ENCODE data around the gene PTPN6. TPM values are rescaled to one million over a fixed set of nuclear protein-coding genes. Genes with fewer than 3 reads are reported as not detected.
A peak's percentile ranks its signal among the peaks of the same experiment; 100 is the strongest.

The PTPN6 gene
- total and polyA plus RNA-seq, 9 of the 15 experiments (the other 6 are each of a cell fraction or from before 2014, with no cell fraction given), result 1.5 to 5.1 (median 3.9) TPM

DNA sequence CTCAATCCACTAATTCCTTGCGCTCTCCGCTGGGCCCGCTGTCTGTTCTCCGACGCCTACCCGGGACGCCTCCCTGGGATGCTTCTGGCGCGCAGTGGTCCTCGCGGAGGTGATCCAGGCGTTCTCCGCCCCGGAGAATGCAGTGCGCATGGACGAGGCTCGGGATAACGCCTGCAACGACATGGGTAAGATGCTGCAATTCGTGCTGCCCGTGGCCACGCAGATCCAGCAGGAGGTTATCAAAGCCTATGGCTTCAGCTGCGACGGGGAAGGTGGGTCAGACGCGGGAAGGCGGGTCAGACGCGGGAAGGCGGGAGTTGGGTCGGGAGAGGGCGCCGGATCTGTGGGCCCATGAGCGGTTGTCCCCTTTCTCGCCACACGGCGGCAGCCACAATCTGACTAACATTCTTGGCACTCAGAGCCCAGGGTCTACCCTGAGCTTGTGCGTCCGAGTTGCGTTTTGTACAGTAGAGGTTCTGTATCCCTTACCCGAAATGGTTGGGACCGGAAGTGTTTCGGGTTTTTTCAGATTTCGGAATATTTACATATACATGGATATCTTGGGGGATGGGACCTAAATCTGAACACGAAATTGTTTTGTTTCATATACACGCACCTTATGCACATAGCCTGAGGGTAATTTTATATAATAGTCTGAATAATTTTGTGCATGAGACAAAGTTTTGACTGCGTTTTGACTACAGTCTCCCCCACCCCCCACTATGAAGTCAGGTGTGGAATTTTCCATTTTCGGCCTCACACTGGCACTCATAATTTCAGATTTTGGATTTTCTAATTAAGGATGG is 6.6 kb upstream of the PTPN6 start (continued):
- TF ChIP-seq MTA3 (IDR thresholded peaks at IDR 0.05; ENCODE audit: borderline replicate concordance) (peak; percentile 58; the same call in 1 of the 2 replicates), PURB (CRISPR knock-in tag; IDR thresholded peaks at IDR 0.05; ENCODE audit: low read depth) (no peak), LARP7 (IDR thresholded peaks at IDR 0.05) (no peak), NFIX (CRISPR knock-in tag; IDR thresholded peaks at IDR 0.05; ENCODE audit: low read depth) (no peak), NFE2 (IDR thresholded peaks at IDR 0.05; ENCODE audit: low read depth) (no peak), PHB2 (IDR thresholded peaks at IDR 0.05; ENCODE audit: low read depth) (no peak), RBM14 (IDR thresholded peaks at IDR 0.05; ENCODE audit: borderline replicate concordance, insufficient read depth, low read depth, low read length) (peak; percentile 100), SMAD3 (CRISPR knock-in tag; conservative IDR thresholded peaks at IDR 0.05) (no peak), ZNF282 (CRISPR knock-in tag; IDR thresholded peaks at IDR 0.05) (no peak; the same call in 1 of the 2 replicates), EZH2 (IDR thresholded peaks at IDR 0.05; ENCODE audit: borderline replicate concordance, low read depth, low read length) (no peak), FOSL1 (tag; conservative IDR thresholded peaks at IDR 0.05) (no peak)
- TF ChIP-seq, protein P1, sequence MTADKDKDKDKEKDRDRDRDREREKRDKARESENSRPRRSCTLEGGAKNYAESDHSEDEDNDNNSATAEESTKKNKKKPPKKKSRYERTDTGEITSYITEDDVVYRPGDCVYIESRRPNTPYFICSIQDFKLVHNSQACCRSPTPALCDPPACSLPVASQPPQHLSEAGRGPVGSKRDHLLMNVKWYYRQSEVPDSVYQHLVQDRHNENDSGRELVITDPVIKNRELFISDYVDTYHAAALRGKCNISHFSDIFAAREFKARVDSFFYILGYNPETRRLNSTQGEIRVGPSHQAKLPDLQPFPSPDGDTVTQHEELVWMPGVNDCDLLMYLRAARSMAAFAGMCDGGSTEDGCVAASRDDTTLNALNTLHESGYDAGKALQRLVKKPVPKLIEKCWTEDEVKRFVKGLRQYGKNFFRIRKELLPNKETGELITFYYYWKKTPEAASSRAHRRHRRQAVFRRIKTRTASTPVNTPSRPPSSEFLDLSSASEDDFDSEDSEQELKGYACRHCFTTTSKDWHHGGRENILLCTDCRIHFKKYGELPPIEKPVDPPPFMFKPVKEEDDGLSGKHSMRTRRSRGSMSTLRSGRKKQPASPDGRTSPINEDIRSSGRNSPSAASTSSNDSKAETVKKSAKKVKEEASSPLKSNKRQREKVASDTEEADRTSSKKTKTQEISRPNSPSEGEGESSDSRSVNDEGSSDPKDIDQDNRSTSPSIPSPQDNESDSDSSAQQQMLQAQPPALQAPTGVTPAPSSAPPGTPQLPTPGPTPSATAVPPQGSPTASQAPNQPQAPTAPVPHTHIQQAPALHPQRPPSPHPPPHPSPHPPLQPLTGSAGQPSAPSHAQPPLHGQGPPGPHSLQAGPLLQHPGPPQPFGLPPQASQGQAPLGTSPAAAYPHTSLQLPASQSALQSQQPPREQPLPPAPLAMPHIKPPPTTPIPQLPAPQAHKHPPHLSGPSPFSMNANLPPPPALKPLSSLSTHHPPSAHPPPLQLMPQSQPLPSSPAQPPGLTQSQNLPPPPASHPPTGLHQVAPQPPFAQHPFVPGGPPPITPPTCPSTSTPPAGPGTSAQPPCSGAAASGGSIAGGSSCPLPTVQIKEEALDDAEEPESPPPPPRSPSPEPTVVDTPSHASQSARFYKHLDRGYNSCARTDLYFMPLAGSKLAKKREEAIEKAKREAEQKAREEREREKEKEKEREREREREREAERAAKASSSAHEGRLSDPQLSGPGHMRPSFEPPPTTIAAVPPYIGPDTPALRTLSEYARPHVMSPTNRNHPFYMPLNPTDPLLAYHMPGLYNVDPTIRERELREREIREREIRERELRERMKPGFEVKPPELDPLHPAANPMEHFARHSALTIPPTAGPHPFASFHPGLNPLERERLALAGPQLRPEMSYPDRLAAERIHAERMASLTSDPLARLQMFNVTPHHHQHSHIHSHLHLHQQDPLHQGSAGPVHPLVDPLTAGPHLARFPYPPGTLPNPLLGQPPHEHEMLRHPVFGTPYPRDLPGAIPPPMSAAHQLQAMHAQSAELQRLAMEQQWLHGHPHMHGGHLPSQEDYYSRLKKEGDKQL (CRISPR knock-in tag; IDR thresholded peaks at IDR 0.05; ENCODE audit: borderline replicate concordance), result no peak
- TF ChIP-seq, protein P2, sequence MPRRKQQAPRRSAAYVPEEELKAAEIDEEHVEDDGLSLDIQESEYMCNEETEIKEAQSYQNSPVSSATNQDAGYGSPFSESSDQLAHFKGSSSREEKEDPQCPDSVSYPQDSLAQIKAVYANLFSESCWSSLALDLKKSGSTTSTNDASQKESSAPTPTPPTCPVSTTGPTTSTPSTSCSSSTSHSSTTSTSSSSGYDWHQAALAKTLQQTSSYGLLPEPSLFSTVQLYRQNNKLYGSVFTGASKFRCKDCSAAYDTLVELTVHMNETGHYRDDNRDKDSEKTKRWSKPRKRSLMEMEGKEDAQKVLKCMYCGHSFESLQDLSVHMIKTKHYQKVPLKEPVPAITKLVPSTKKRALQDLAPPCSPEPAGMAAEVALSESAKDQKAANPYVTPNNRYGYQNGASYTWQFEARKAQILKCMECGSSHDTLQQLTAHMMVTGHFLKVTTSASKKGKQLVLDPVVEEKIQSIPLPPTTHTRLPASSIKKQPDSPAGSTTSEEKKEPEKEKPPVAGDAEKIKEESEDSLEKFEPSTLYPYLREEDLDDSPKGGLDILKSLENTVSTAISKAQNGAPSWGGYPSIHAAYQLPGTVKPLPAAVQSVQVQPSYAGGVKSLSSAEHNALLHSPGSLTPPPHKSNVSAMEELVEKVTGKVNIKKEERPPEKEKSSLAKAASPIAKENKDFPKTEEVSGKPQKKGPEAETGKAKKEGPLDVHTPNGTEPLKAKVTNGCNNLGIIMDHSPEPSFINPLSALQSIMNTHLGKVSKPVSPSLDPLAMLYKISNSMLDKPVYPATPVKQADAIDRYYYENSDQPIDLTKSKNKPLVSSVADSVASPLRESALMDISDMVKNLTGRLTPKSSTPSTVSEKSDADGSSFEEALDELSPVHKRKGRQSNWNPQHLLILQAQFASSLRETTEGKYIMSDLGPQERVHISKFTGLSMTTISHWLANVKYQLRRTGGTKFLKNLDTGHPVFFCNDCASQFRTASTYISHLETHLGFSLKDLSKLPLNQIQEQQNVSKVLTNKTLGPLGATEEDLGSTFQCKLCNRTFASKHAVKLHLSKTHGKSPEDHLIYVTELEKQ (CRISPR knock-in tag; IDR thresholded peaks at IDR 0.05), result no peak
- TF ChIP-seq, protein P3, sequence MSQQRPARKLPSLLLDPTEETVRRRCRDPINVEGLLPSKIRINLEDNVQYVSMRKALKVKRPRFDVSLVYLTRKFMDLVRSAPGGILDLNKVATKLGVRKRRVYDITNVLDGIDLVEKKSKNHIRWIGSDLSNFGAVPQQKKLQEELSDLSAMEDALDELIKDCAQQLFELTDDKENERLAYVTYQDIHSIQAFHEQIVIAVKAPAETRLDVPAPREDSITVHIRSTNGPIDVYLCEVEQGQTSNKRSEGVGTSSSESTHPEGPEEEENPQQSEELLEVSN (IDR thresholded peaks at IDR 0.05; ENCODE audit: borderline replicate concordance in 1 of 2, extremely low read depth in 1 of 2, insufficient read depth in 1 of 2, insufficient read length in 1 of 2, low read depth in 1 of 2, low read length in 1 of 2, poor library complexity in 1 of 2, severe bottlenecking in 1 of 2), result peak; percentile 54 to 83
- TF ChIP-seq, protein P4, sequence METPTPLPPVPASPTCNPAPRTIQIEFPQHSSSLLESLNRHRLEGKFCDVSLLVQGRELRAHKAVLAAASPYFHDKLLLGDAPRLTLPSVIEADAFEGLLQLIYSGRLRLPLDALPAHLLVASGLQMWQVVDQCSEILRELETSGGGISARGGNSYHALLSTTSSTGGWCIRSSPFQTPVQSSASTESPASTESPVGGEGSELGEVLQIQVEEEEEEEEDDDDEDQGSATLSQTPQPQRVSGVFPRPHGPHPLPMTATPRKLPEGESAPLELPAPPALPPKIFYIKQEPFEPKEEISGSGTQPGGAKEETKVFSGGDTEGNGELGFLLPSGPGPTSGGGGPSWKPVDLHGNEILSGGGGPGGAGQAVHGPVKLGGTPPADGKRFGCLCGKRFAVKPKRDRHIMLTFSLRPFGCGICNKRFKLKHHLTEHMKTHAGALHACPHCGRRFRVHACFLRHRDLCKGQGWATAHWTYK (CRISPR knock-in tag; IDR thresholded peaks at IDR 0.05), result no peak

Data from K562 (cell line).